Measurements from ENCODE around the gene TTC38. TPM values are rescaled to one million over a fixed set of nuclear protein-coding genes. Genes with fewer than 3 reads are reported as not detected.

The TTC38 gene
- total RNA-seq, 1 experiment from 2014 or later: 15.3 TPM

DNA sequence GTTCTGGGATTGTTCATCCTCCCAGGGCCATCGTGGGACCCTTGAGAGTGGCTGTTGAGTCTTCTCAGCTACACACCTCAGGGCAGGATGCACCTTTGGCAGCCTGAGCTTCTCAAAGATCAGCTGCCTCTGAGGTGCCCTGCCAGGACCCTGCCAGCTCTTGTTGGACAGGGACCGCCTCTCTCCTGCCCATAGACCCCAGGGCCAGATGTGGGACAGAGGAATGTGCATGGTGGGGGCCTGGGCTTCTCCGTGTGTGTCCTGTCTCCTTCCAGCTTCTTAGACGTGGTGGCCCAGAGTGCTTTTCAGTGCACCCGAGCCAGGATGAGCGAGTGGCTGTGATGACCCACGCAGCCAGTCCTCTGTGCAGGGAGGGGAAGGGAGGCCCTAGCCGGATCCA lies 61.8 kb downstream of the TTC38 start:
- no peak for DNase-seq (ENCODE audit: low spot score)

GRCh38 chr22:46330426-46330825 lies 62.6 kb downstream of the TTC38 start:
- DNase-seq (ENCODE audit: low spot score): no peak

DNA sequence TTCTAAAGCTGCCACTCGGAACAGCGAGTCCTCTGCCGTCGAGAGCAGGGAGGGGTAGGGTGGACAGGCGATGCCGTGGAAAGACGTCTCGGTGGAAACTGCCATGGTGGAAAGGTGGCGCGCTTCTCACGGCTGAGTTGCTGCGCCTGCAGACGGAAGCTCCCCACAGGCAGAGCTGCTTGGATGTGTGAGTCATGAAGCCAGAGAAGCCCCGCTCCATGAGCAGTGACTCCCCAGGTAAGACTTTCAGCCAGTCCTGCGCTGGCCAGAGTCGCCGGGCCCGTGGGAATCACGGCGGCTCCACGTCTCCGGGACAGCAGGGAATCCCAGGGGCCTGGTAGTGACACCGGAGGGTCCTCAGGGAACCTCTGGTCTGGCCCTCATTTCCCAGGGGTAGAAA lies 63.7 kb downstream of the TTC38 start:
- no peak for DNase-seq (ENCODE audit: low spot score)

GRCh38 chr22:46335201-46336118 lies 67.7 kb downstream of the TTC38 start, which contains the start of gene TRMU:
Gene TRMU (plus strand): TSS chr22:46335714. CDS start chr22:46335765, 51 bp downstream.
- peak; percentile 57 for DNase-seq (ENCODE audit: low spot score)

DNA sequence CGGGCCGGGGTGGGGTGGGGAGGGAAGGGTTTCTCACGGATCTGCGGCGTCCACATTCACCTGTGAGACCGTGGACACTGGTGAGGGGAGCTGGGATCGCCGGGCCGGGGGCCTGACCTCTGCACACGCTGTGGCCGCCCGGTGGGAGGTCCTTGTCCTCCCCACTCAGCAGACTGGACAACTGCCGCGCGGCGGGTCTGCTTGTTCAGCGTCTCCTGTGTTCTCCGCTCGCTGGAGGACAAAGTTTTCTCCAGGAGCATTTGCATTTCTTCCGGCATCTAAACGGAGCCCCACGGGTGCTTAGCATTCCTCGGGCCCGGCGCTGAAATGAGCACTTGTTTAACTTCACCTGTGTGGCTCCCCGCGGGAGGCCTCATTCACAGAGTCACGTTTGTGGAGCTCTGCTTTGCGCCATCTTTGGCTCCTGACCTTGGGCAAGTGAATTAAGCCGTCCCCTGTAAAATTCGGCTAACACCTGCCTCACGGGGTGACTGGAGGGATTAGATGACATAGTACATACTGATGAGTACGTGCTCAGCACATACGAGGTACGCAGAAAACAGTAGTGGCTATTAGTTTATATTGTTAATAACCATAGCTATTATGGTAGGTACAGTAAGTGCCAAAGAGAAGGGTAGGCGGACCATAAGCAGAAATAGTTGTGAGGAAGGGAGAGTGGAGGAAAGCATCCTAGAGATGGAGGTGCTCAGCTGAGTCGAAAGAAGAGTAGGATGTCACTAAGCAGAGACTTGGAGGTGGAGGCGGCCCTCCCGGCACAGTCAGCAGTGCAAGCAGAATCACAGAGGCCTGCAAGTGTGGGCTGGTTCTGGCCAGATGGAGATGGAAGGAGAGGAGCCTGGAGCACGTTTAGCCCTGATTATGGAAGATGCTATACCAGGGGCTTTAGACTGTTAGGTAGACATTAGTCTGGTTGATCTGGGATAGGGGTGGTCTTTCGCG lies 68.6 kb downstream of the TTC38 start:
- no peak for DNase-seq (ENCODE audit: low spot score)

DNA sequence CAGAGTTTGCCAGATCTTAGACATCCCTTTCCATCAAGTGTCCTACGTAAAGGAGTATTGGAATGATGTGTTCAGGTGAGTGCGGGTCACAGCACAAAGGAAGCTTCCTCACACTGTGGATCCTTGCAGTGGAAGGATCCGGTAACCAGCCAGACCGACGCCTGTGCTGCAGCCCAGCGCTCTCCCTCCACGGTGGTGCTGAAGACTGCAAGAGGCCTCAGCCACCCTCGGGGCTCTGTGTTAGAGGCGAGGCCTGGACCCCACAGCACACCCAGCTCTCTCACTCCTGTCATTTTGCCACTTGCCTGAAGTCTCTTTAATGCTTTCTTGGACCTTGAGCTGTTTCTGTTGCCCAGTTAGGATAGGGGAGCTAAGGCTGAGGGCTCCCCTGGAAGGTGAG lies 70.1 kb downstream of the TTC38 start:
- DNase-seq (ENCODE audit: low spot score): no peak

DNA sequence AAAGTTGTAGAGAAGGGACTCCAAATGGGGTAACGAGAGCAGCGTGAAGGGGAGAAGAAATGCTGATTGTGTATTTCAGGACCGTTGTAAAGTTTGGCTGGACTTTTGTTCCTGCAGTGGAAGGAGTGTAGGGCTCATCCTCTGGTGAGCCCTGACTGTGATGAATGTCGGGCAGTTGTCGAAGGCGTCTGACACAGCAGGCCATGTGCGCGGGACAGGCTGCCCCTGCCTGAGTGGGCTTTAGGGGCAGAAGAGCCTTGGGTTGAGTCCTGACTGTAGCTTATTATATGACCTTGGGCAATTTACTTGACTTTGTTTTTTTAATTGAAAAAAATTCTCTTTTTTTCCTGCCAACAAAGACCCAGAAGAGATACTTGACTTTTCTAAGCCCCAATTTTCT lies 70.8 kb downstream of the TTC38 start:
- no peak for DNase-seq (ENCODE audit: low spot score)

GRCh38 chr22:46339956-46340355 lies 72.1 kb downstream of the TTC38 start:
- no peak for DNase-seq (ENCODE audit: low spot score)

DNA sequence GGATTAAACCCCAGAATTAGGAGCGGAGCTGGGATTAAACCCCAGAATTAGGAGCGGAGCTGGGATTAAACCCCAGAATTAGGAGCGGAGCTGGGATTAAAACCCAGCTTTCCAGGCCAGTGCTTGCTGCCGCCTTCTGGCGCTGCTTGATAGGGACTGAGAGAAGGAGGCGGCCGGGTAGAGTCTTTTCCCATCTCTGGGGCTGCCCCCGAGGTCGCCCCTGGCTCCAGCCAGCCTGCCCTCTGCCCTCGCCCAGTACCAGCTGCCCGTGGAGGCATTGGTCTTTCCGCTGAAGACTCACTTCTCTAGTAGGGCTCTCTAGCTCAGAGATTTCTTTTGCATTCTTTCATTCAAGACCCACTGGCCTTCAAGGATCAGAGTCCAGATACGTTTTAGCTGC lies 72.9 kb downstream of the TTC38 start:
- DNase-seq (ENCODE audit: low spot score): no peak

Other genes with a start within 250 kb of the TTC38 start
- 3.4 and 5.3 TPM in 2 replicates for gene PPARA, start 117.5 kb upstream of the TTC38 start, total RNA-seq (2014; rRNA removed; shearing (Covaris generic))
- 12.5 and 19.1 TPM in 2 replicates for gene CDPF1, start 17.7 kb upstream of the TTC38 start, total RNA-seq (2014; rRNA removed; shearing (Covaris generic))
- gene PKDREJ, start 4.7 kb upstream of the TTC38 start, total RNA-seq (2014; rRNA removed; shearing (Covaris generic)): under 0.01 TPM in 1 of 2 replicates, not detected in the other
- gene GTSE1, start 28.9 kb downstream of the TTC38 start, total RNA-seq (2014; rRNA removed; shearing (Covaris generic)): 13.7 and 14.4 TPM in 2 replicates
- 20.6 and 33.6 TPM in 2 replicates for gene TRMU, start 67.7 kb downstream of the TTC38 start, total RNA-seq (2014; rRNA removed; shearing (Covaris generic))